Measurements from ENCODE around the gene PPP2R5C.
"Not testable (repeated sequence)": the region's sequence is repeated elsewhere in the genome, so short reads cannot be mapped to it uniquely, and the experiment has no call there.

PPP2R5C gene

DNA sequence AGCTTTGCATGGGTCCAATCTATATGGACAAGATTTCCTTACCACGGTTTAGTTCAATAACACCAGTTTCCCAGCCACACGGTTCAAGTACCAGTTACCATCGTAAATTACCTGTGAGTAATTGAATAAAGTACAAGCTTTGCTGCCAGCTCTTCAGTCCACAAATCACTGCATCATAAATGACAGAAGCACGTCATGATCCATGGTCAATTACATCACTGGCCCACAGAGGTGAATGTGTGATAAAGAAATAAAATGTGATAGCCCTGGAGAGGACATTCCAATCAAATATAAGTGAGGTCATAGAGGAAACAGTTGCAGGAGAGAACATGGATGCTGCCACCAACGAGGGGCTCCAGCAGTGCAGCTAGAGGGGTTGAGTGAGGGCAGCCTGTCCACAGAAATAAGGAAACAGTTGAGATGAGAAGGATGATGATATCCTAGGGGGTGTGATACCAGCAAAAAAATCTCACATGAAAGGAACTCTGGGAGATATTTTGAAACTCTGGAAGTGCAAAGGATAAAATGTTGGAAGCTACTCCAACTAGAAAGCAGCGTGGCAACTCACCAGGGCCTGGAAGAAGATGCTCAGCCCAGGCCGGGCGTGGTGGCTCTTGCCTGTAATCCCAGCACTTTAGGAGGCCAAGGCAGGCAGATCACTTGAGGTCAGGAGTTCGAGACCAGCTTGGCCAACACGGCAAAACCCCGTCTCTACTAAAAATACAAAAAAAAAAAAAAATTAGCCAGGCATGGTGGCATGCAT, 197.1 kb downstream of the PPP2R5C start:
- DNase-seq, result no peak

GRCh38 chr14:101959277-101959676, 197.8 kb downstream of the PPP2R5C start:
- DNase-seq, result no peak

DNA sequence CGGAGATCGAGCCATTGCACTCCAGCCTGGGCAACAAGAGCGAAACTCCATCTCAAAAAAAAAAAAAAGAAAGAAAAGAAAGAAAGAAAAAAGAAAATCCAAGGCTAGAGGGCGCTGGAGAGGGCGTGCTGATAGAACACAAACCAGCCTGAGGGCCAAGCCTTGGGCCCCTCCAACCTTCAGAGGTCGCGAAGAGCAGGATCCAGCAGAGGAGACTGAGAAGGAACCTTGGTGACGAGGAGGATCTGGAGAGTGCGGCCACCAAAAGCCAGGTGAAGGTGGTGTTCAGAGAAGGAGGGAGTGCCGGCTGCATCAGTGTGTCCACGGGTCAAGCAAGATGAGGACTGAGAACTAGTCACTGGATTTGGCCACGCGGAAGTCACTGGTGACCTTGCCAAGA, 198.7 kb downstream of the PPP2R5C start:
- peak; percentile 3 for DNase-seq

- peak; percentile 69 for DNase-seq
These were observed 199.7 kb downstream of the PPP2R5C start for GRCh38 chr14:101961011-101961721.

GRCh38 chr14:101961746-101962502, 200.4 kb downstream of the PPP2R5C start:
- no peak for DNase-seq

DNA sequence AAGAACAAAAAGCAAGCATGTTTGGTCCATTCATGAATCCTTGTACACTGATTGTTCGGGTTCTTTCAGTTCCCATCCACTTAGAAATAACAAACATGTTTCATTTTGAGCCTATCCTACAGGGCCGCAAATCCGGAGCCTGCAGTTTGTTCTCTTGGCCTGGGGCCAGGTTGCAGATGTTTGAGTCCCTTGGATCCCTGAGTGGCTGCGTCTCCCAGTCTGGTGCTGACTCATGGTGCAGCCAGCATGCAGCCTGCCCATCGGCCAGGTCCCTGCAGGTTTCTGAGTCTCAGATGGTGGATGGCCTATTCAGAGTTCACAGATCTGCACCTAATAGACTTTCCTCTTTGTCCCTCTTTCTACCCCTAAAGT, 201.0 kb downstream of the PPP2R5C start:
- DNase-seq, result no peak

DNA sequence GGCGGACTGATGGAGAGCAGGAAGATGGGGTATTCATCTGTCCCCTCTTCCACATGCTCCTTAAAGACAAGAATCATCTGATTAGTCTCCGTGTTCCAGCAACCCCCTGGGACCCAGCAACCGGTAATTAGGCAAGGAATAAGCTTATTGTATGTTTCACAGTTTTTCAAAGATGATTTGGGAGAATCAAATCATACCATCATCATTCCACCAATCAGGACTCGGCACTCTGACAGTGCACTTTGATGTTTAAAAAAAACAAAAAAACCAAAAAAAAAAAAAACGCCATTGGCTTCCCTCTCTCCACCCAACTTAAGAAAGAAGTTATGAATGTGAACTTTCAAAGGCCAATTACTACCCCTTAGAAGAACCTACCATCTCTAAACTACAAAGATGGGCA, 201.5 kb downstream of the PPP2R5C start:
- no peak for DNase-seq

GRCh38 chr14:101963656-101964296, 202.3 kb downstream of the PPP2R5C start:
- DNase-seq, result no peak

GRCh38 chr14:101964297-101965180, 203.0 kb downstream of the PPP2R5C start, which contains the start of gene DYNC1H1:
DYNC1H1 (plus strand) TSS chr14:101964573; CDS start chr14:101964692, 119 bp downstream.
- peak; percentile 85 for DNase-seq

GRCh38 chr14:101965181-101965544, 203.7 kb downstream of the PPP2R5C start:
- DNase-seq, result peak; percentile 50

- no peak for DNase-seq
These were observed 204.5 kb downstream of the PPP2R5C start for GRCh38 chr14:101965770-101966722.

GRCh38 chr14:101966742-101967141, 205.2 kb downstream of the PPP2R5C start:
- DNase-seq, result no peak

GRCh38 chr14:101968186-101968585, 206.7 kb downstream of the PPP2R5C start:
- no peak for DNase-seq

DNA sequence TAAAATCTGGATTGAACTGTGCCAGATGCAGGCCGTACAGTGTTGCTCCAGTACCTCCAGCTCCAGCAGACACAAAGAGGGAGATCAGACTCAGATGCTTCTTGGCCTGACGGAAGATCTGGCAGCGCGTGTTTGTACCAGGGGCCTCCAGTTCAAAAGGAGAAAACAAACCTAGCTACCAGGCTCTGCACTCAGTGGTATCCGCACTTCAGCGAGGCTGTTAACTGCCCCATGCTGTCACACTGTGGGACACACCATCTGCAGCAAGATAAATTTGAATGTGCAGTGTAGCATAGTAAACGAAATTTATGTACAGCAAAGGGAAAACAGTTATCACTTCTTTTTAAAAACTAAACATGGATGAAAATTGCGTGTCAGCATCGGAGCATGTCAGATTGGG, 208.0 kb downstream of the PPP2R5C start:
- no peak for DNase-seq

- no peak for DNase-seq
These were observed 209.4 kb downstream of the PPP2R5C start for GRCh38 chr14:101970830-101971400.

- not testable (repeated sequence) for DNase-seq
These were observed 209.9 kb downstream of the PPP2R5C start for GRCh38 chr14:101971458-101971857.

DNA sequence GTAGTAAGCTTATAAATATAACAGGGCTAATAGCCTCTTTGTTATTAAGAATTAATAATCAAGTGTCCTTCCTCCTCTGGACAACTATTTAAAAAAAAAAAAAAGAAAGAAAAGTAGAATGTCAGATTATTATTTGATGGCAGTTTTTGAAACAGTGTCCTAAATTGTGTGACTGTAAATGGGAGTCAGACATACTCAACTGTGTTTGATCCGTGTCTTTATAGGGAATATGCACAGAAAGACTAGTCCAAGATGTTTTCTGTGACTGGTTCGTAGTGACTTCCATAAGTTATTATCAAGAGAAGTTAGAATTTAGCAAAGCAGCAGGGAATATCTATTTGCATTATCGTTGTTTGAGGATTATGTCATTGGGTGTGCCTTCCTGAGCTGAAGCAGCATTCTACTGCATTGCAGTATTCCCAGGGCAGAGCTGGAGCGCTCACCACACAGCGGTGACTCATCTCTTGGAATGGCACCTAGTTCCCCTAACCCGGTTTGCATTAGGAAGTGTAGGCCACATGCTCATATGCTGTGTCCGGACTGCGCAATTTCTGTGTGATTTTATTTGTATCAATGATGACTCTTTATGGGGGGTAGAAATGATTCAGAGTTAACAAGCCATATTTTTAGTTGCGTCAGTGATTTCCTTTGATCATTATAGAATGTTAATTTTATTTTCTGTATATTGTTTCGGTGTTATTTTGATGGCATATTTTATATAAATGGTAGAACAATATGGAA, 210.8 kb downstream of the PPP2R5C start:
- no peak for DNase-seq

DNA sequence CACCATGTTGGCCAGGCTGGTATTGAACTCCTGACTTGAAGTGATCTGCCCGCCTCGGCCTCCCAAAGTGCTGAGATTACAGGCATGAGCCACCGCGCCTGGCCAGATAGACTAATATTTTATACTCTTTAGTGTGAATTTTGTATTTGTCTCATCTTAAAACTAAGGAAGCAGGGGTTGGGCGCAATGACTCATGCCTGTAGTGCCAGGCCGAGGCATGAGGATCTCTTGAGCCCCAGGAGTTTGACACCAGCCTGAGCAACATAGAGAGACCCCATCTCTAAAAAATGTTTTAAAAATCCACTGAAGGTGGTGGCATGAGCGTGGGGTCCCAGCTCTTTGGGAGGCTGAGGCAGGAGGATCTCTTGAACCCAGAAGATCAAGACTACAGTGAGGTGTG, 211.8 kb downstream of the PPP2R5C start:
- DNase-seq, result no peak

GRCh38 chr14:101975231-101975630, 213.7 kb downstream of the PPP2R5C start:
- DNase-seq, result no peak
